HepG2 (cell line): ENCODE data around the gene SMIM28. TPM values are rescaled to one million over a fixed set of nuclear protein-coding genes. Genes with fewer than 3 reads are reported as not detected.

Experiments used
- ATAC-seq: fragments of 200-7000 bp; cut with Tn5 transposase; 3 replicates; pipeline ENCODE4 v1.9.1; 2020; ENCODE audit warnings: mild to moderate bottlenecking, moderate library complexity
- BruUV-seq: library from RNA; stranded (reverse); fragments of 400-500 nt; replicated peaks from 2 replicates; lab custom pipeline; 2021; lab: Mats Ljungman, UMichigan
- CTCF ChIA-PET: fragments of 300-600 bp; formaldehyde crosslinking; extraction: SDS; loops from one replicate; lab custom pipeline; 2021; ENCODE audit warnings: low total read pairs, inconsistent platforms, low intra/inter-chr PET ratio; lab: Yijun Ruan, JAX
- POLR2A ChIA-PET: fragments of 350-600 bp; sonication (Branson Sonifier 250); formaldehyde crosslinking; loops from one replicate; lab custom pipeline; 2020; ENCODE audit warnings: antibody characterized with exemption, inconsistent platforms; lab: Yijun Ruan, JAX
- DNase-seq: peaks from one replicate; pipeline ENCODE4 v3.0.0-alpha.2; 2015; ENCODE audit warnings: low spot score
- FAIRE-seq: peaks from 3 replicates; lab custom pipeline; 2011; peaks lifted over from hg19 to GRCh38; lab: Jason Lieb, UNC
- H2AFZ ChIP-seq: one replicate; pipeline ENCODE4 v1.6.1; 2011; ENCODE audit warnings: low read length, inconsistent platforms
- H3K27ac ChIP-seq: fragments of 300-600 bp; 3 replicates; pipeline ENCODE4 v1.8.0; 2011; ENCODE audit warnings: mixed run types, mild to moderate bottlenecking, mixed read lengths, low read length, inconsistent platforms; ENCODE audit not compliant: insufficient read depth; ENCODE audit errors: extremely low read length
- H3K27me3 ChIP-seq, 2 experiments: fragments of 200-600 bp in 1 of 2; 2 replicates in 1 of 2; 3 replicates in 1 of 2; pipeline versions ENCODE4 v1.6.0 to v1.8.0; 2011; ENCODE audit warnings: low read length in 2 of 2, mild to moderate bottlenecking in 2 of 2, moderate library complexity in 2 of 2, inconsistent platforms in 1 of 2; ENCODE audit not compliant: insufficient read depth in 2 of 2, control insufficient read depth in 1 of 2
- H3K36me3 ChIP-seq, 2 experiments: fragments of 200-600 bp in 1 of 2; replicated peaks in 1 of 2; 2 replicates in 1 of 2; 3 replicates in 1 of 2; pipeline versions ENCODE4 v1.5.1 to v1.8.0; 2011; ENCODE audit warnings: low read length in 2 of 2, inconsistent platforms in 1 of 2; ENCODE audit not compliant: insufficient read depth in 2 of 2, control insufficient read depth in 1 of 2
- H3K4me1 ChIP-seq: 2 replicates; pipeline ENCODE4 v1.5.1; 2012; ENCODE audit warnings: low read length, inconsistent platforms; ENCODE audit not compliant: insufficient read depth
- H3K4me2 ChIP-seq: 2 replicates; pipeline ENCODE4 v1.6.0; 2011; ENCODE audit warnings: low read depth, low read length, inconsistent platforms
- H3K4me3 ChIP-seq, 3 experiments: fragments of 200-600 bp in 1 of 3; sonication (generic), shearing (Covaris generic) in 1 of 3; replicated peaks in 1 of 3; 2 replicates each; pipeline ENCODE4 v1.5.1; 2011 to 2016; ENCODE audit warnings: low read length in 3 of 3, inconsistent platforms in 2 of 3, low read depth in 2 of 3, mild to moderate bottlenecking in 2 of 3, control low read depth in 1 of 3, mixed read lengths in 1 of 3; ENCODE audit not compliant: insufficient read depth in 1 of 3
- H3K79me2 ChIP-seq: one replicate; pipeline ENCODE4 v1.6.1; 2011; ENCODE audit warnings: low read length, inconsistent platforms; ENCODE audit not compliant: insufficient read depth
- H3K9ac ChIP-seq: 2 replicates; pipeline ENCODE4 v1.6.0; 2011; ENCODE audit warnings: mild to moderate bottlenecking, low read depth, low read length, inconsistent platforms; ENCODE audit not compliant: insufficient read depth
- H3K9me3 ChIP-seq: 2 replicates; pipeline ENCODE4 v1.5.1; 2012; ENCODE audit warnings: mild to moderate bottlenecking, low read length
- H4K20me1 ChIP-seq: 2 replicates; pipeline ENCODE4 v1.6.0; 2011; ENCODE audit warnings: inconsistent platforms, mild to moderate bottlenecking, low read length, moderate library complexity; ENCODE audit not compliant: insufficient read depth
- MBNL3 ChIP-seq: fragments of 250-450 bp; sonication (Bioruptor Pico); conservative IDR thresholded peaks from 2 replicates; pipeline ENCODE4 v1.8.0; 2022; ENCODE audit warnings: mild to moderate bottlenecking, inconsistent platforms
- NFE2L1 ChIP-seq: sonication (generic); formaldehyde crosslinking; IDR thresholded peaks from 2 replicates; pipeline ENCODE4 v1.4.0; 2020; ENCODE audit warnings: missing genetic modification reagents, mild to moderate bottlenecking, borderline replicate concordance
- ONECUT2 ChIP-seq: sonication (generic); formaldehyde crosslinking; IDR thresholded peaks from 2 replicates; pipeline ENCODE4 v1.4.0; 2020; ENCODE audit warnings: missing genetic modification reagents
- PHB2 ChIP-seq: fragments of 450-650 bp; IDR thresholded peaks from 2 replicates; pipeline ENCODE4 v1.6.1; 2018; ENCODE audit not compliant: partially characterized antibody
- PHF20 ChIP-seq: sonication (generic); formaldehyde crosslinking; IDR thresholded peaks from 2 replicates; pipeline ENCODE4 v1.5.0; 2020; ENCODE audit warnings: mild to moderate bottlenecking, missing genetic modification reagents
- SALL1 ChIP-seq: sonication (generic); formaldehyde crosslinking; IDR thresholded peaks from 2 replicates; pipeline ENCODE4 v1.8.0; 2022; ENCODE audit warnings: mild to moderate bottlenecking, missing genetic modification reagents
- SMARCE1 ChIP-seq: fragments of 450-650 bp; IDR thresholded peaks from 2 replicates; pipeline ENCODE4 v1.6.1; 2017; ENCODE audit warnings: borderline replicate concordance
- SP1 ChIP-seq, 2 experiments: fragments of 450-650 bp in 1 of 2; sonication (generic) in 1 of 2; formaldehyde crosslinking in 1 of 2; IDR thresholded peaks; 2 replicates each; pipeline versions ENCODE4 v1.4.0 to v1.6.1; 2016 to 2020; ENCODE audit warnings: missing genetic modification reagents in 1 of 2
- ZBTB7B ChIP-seq: sonication (generic); formaldehyde crosslinking; IDR thresholded peaks from 2 replicates; pipeline ENCODE4 v1.4.0; 2020; ENCODE audit warnings: missing genetic modification reagents
- ZNF138 ChIP-seq: sonication (generic); formaldehyde crosslinking; IDR thresholded peaks from 2 replicates; pipeline ENCODE4 v1.5.0; 2020; ENCODE audit warnings: mild to moderate bottlenecking, low read depth, missing genetic modification reagents
- ZNF317 ChIP-seq: sonication (generic); formaldehyde crosslinking; IDR thresholded peaks from 2 replicates; pipeline ENCODE4 v1.5.0; 2020; ENCODE audit warnings: mild to moderate bottlenecking, missing genetic modification reagents
- ZNF556 ChIP-seq: sonication (generic); formaldehyde crosslinking; IDR thresholded peaks from 2 replicates; pipeline ENCODE4 v1.4.0; 2020; ENCODE audit warnings: mild to moderate bottlenecking, missing genetic modification reagents, borderline replicate concordance
- ZNF614 ChIP-seq: IDR thresholded peaks from 2 replicates; pipeline ENCODE4 v1.6.1; 2018; ENCODE audit warnings: missing biosample characterization, missing genetic modification reagents, inconsistent platforms, borderline replicate concordance
- ZNF775 ChIP-seq: sonication (generic); formaldehyde crosslinking; IDR thresholded peaks from 2 replicates; pipeline ENCODE4 v1.4.0; 2020; ENCODE audit warnings: missing genetic modification reagents, mild to moderate bottlenecking, moderate library complexity, borderline replicate concordance
- WGBS: methylation state at CpG from one replicate; pipeline ENCODE4 v1.1.6; 2017; ENCODE audit warnings: low lambda C conversion rate; 5-methylcytosine and 5-hydroxymethylcytosine counted together
- in situ Hi-C: cut with HindIII; loops from 2 replicates; pipeline ENCODE4 v1.10.0; 2017; ENCODE audit warnings: low pct_unique_long_range_greater_than_20kb; ENCODE audit not compliant: extremely low pct_ligation_motif_present
- intact Hi-C: fragments of 100-400 bp; cut with micrococcal nuclease; formaldehyde crosslinking; loops from one replicate; pipeline ENCODE4 v1.10.0; 2022; ENCODE audit not compliant: unreplicated experiment
- polyA plus RNA-seq, 8 experiments: library from polyadenylated mRNA; depleted of rRNA in 3 of 8; stranded (reverse) in 7 of 8; unstranded in 1 of 8; fragments of >200 nt; fragmentation: Illumina TruSeq in 4 of 8; extraction: Trizol in 4 of 8; gene quantifications; 2 replicates each; pipeline versions ENCODE4 v1.2.1 to v1.2.3, GENCODE V29; 2011 to 2016; ENCODE audit warnings: low read depth in 4 of 8, missing spikeins in 1 of 8, mixed read lengths in 1 of 8; ENCODE audit not compliant: insufficient read depth in 1 of 8
- total RNA-seq, 5 experiments: library from RNA; depleted of rRNA; stranded (reverse); fragments of >200 nt; fragmentation: Illumina TruSeq; extraction: Trizol; gene quantifications; 2 replicates each; pipeline ENCODE4 v1.2.3, GENCODE V29; 2016; ENCODE audit warnings: low read depth in 1 of 5
- TF ChIP-seq, protein P1 (sequence below): sonication (generic); formaldehyde crosslinking; IDR thresholded peaks from 2 replicates; pipeline ENCODE4 v1.8.1; 2022; ENCODE audit warnings: low read depth, mild to moderate bottlenecking, missing genetic modification reagents
- TF ChIP-seq, protein P2 (sequence below): sonication (generic); formaldehyde crosslinking; IDR thresholded peaks from 2 replicates; pipeline ENCODE4 v1.4.0; 2020; ENCODE audit warnings: missing genetic modification reagents
- TF ChIP-seq, protein P3 (sequence below): sonication (generic); formaldehyde crosslinking; IDR thresholded peaks from 2 replicates; pipeline ENCODE4 v1.4.0; 2020; ENCODE audit warnings: missing genetic modification reagents
- TF ChIP-seq, protein P4 (sequence below): IDR thresholded peaks from 2 replicates; pipeline ENCODE4 v1.6.1; 2016; ENCODE audit warnings: control low read depth

The SMIM28 gene
- total and polyA plus RNA-seq, 2 of the 13 experiments (the other 11 are each of a cell fraction or from before 2014, with no cell fraction given) = not detected

DNA sequence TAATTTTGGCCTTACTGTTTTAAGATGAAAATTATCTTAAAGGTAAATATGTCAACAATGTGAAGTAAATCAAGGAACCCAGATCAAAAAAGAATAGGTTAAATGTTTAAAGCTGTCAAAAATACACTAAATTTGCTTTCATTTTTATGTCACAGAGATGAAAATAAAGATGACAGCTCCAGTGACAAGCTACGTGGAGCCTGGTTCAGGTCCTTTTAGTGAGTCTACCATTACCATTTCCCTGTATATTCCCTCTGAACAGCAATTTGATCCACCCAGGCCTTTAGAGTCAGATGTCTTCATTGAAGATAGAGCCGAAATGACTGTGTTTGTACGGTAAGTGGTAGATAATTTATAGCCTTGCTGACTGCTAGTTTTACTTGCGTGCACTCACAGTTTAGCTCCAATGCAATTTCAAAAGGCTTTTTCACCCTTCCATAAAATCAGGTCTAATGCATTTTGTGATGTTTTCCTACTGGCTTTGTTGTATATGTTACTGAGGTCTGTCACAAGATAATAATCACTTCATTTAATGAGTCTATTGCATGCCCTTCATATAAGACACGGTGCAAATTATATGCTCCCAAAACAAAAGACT, 28.2 kb downstream of the SMIM28 start:
- Histone ChIP-seq H3K4me3 (no peak overlapping the region), H3K9ac (no peak overlapping the region), H3K27me3 (no peaks in the 10 kb centered on the region; a peak in 2 of 5 replicates), H3K4me2 (peak overlapping the region; percentile 91; the same call in 1 of the 2 replicates), H3K27ac (no peak overlapping the region), H4K20me1 (no peaks in the 10 kb centered on the region), H3K9me3 (no peaks in the 10 kb centered on the region), H2AFZ (no peak overlapping the region), H3K36me3 (peaks cover 17 to 50% of the 10 kb centered on the region in 2 experiments), H3K4me1 (peaks cover 26% of the 10 kb centered on the region), H3K79me2 (peaks cover 8% of the 10 kb centered on the region)
- no peak for FAIRE-seq
- 94% methylated on average over 5 of the region's 5 CpGs for WGBS
- no peak for ATAC-seq
- ChIA-PET POLR2A (interaction anchor here (1.5 kb wide), 1 partner anchor 8 kb away, joined by 3 read pairs; no protein-coding TSS in a partner anchor), CTCF (no interaction called here)
- intact Hi-C loops (loop anchor here (2.0 kb wide), 1 partner anchor 119 kb away; no protein-coding TSS in a partner anchor), in situ Hi-C loops (loop anchor here (10.0 kb wide), 1 partner anchor 291 kb away; no protein-coding TSS in a partner anchor)
- no TSS peak for BruUV-seq
- no peak for DNase-seq
- TF ChIP-seq PHB2 (no peak), ZNF556 (CRISPR knock-in tag) (no peak), MBNL3 (CRISPR knock-in tag) (no peak), ZNF775 (CRISPR knock-in tag) (no peak), ZNF138 (no peak), ZBTB7B (no peak), ONECUT2 (CRISPR knock-in tag) (no peak), NFE2L1 (CRISPR knock-in tag) (no peak), SALL1 (CRISPR knock-in tag) (no peak), SMARCE1 (no peak), SP1 (IDR thresholded peaks at IDR 0.05) (no peak), SP1 (CRISPR knock-in tag; IDR thresholded peaks at IDR 0.05) (no peak), ZNF614 (CRISPR knock-in tag) (no peak), PHF20 (CRISPR knock-in tag) (no peak), ZNF317 (no peak)
- TF ChIP-seq, protein P1, sequence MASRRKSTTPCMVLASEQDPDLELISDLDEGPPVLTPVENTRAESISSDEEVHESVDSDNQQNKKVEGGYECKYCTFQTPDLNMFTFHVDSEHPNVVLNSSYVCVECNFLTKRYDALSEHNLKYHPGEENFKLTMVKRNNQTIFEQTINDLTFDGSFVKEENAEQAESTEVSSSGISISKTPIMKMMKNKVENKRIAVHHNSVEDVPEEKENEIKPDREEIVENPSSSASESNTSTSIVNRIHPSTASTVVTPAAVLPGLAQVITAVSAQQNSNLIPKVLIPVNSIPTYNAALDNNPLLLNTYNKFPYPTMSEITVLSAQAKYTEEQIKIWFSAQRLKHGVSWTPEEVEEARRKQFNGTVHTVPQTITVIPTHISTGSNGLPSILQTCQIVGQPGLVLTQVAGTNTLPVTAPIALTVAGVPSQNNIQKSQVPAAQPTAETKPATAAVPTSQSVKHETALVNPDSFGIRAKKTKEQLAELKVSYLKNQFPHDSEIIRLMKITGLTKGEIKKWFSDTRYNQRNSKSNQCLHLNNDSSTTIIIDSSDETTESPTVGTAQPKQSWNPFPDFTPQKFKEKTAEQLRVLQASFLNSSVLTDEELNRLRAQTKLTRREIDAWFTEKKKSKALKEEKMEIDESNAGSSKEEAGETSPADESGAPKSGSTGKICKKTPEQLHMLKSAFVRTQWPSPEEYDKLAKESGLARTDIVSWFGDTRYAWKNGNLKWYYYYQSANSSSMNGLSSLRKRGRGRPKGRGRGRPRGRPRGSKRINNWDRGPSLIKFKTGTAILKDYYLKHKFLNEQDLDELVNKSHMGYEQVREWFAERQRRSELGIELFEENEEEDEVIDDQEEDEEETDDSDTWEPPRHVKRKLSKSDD (CRISPR knock-in tag) = no peak
- TF ChIP-seq, protein P2, sequence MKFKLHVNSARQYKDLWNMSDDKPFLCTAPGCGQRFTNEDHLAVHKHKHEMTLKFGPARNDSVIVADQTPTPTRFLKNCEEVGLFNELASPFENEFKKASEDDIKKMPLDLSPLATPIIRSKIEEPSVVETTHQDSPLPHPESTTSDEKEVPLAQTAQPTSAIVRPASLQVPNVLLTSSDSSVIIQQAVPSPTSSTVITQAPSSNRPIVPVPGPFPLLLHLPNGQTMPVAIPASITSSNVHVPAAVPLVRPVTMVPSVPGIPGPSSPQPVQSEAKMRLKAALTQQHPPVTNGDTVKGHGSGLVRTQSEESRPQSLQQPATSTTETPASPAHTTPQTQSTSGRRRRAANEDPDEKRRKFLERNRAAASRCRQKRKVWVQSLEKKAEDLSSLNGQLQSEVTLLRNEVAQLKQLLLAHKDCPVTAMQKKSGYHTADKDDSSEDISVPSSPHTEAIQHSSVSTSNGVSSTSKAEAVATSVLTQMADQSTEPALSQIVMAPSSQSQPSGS (CRISPR knock-in tag) = no peak
- TF ChIP-seq, protein P3, sequence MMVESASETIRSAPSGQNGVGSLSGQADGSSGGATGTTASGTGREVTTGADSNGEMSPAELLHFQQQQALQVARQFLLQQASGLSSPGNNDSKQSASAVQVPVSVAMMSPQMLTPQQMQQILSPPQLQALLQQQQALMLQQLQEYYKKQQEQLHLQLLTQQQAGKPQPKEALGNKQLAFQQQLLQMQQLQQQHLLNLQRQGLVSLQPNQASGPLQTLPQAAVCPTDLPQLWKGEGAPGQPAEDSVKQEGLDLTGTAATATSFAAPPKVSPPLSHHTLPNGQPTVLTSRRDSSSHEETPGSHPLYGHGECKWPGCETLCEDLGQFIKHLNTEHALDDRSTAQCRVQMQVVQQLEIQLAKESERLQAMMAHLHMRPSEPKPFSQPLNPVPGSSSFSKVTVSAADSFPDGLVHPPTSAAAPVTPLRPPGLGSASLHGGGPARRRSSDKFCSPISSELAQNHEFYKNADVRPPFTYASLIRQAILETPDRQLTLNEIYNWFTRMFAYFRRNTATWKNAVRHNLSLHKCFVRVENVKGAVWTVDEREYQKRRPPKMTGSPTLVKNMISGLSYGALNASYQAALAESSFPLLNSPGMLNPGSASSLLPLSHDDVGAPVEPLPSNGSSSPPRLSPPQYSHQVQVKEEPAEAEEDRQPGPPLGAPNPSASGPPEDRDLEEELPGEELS (CRISPR knock-in tag) = no peak
- TF ChIP-seq, protein P4, sequence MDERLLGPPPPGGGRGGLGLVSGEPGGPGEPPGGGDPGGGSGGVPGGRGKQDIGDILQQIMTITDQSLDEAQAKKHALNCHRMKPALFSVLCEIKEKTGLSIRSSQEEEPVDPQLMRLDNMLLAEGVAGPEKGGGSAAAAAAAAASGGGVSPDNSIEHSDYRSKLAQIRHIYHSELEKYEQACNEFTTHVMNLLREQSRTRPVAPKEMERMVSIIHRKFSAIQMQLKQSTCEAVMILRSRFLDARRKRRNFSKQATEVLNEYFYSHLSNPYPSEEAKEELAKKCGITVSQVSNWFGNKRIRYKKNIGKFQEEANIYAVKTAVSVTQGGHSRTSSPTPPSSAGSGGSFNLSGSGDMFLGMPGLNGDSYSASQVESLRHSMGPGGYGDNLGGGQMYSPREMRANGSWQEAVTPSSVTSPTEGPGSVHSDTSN (CRISPR knock-in tag) = no peak
